Heart left ventricle (tissue), 13 donors: ENCODE data around the gene FKBP4.

Source experiments
- POLR2A ChIP-seq, 2 donors: fragments of 450-650 bp; IDR thresholded peaks; one replicate each; pipeline ENCODE4 v1.6.1; 2017; ENCODE audit warnings: antibody characterized with exemption in 2 of 2, mild to moderate bottlenecking in 2 of 2, moderate library complexity in 2 of 2
- TF ChIP-seq, protein P1 (sequence below), 12 donors: fragments of 200-600 bp; sonication (generic) in 4 of 12; IDR thresholded peaks; one replicate each; pipeline versions ENCODE4 v1.5.0 to v1.8.0; 2018 to 2022; ENCODE audit warnings: antibody characterized with exemption in 12 of 12, mild to moderate bottlenecking in 5 of 12
- donor health status: ischemic (EF 13 %, LVEDD 7.1; RV severe dilation, severe dysfunction).
- donor health status: DM: no; HTN: yes; CAD: no.
- donor health status: DM: no; HTN: no; CAD: no.
- donor health status: ischemic (EF 25% LVEDD 6.9; RV normal size, moderate dysfunction).
- donor health status: ischemic (EF 25% LVEDD 5.7; RV mildly dilated, moderate dysfunction).
- donor health status: ischemic (EF 35%, LVEDD 5.7; RV mildly dilated, moderate dysfunction).
- donor health status: nonischemic (EF 11% LVEDD 7.7; RV severe dilation, severe dysfunction).
- donor health status: DM: yes; HTN: yes; CAD: no.
- donor health status: PGD.
- donor health status: ischemic (EF 29% LVEDD 5.4; RV normal size, mild dysfunction).
- donor health status: nonischemic (EF 23%, LVEDD 6.1; RV moderate dilation, normal function).

DNA sequence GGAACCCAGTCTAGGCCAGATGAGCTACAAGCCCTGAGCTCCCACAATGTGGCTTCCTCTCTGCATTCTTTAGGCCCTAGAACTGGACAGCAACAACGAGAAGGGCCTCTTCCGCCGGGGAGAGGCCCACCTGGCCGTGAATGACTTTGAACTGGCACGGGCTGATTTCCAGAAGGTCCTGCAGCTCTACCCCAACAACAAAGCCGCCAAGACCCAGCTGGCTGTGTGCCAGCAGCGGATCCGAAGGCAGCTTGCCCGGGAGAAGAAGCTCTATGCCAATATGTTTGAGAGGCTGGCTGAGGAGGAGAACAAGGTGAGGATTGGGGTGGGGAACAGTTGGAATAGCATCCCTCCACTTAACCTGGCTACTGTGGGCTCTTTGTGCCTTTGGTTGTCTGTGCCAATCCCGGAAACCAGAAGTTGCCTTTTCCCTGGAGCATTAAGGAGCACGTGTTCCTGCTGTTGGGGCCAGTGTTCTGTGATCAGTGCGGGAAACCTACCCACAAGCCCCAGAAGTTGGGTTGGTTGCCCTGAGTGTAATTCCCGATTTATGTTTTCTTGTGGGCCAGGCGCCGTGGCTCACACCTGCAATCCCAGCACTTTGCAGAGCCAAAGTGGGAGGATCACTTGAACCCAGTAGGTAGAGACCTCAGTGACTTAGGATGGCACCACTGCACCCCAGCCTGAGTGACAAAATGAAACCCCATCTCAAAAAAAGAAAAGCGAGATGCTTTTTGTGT, 6.4 kb downstream of the FKBP4 start:
- TF ChIP-seq, protein P1, sequence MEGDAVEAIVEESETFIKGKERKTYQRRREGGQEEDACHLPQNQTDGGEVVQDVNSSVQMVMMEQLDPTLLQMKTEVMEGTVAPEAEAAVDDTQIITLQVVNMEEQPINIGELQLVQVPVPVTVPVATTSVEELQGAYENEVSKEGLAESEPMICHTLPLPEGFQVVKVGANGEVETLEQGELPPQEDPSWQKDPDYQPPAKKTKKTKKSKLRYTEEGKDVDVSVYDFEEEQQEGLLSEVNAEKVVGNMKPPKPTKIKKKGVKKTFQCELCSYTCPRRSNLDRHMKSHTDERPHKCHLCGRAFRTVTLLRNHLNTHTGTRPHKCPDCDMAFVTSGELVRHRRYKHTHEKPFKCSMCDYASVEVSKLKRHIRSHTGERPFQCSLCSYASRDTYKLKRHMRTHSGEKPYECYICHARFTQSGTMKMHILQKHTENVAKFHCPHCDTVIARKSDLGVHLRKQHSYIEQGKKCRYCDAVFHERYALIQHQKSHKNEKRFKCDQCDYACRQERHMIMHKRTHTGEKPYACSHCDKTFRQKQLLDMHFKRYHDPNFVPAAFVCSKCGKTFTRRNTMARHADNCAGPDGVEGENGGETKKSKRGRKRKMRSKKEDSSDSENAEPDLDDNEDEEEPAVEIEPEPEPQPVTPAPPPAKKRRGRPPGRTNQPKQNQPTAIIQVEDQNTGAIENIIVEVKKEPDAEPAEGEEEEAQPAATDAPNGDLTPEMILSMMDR (IDR thresholded peaks at IDR 0.05), result no peak
- no peak for TF ChIP-seq POLR2A (IDR thresholded peaks at IDR 0.05)
